ENCODE data around the gene LIN7B.

GRCh38 chr19:49102303-49102702, 11.9 kb upstream of the LIN7B start:
- TF ChIP-seq CTCF (IDR thresholded peaks at IDR 0.05; ENCODE audit: control extremely low read depth in 1 of 3, insufficient read depth in 1 of 3, low read depth in 1 of 3, low read length in 3 of 3) (no peak), MAX (IDR thresholded peaks at IDR 0.05) (no peak), BACH1 (IDR thresholded peaks at IDR 0.05; ENCODE audit: low read length) (no peak), TEAD4 (IDR thresholded peaks at IDR 0.05; ENCODE audit: low read depth, low read length) (no peak)
